WI38 (cell line): ENCODE results near the gene CFAP100.

Experiments used
- H3K4me3 ChIP-seq: 2 replicates; pipeline ENCODE4 v1.5.1; 2011; ENCODE audit warnings: low read depth, mild to moderate bottlenecking, control low read depth, low read length
- CTCF ChIP-seq: IDR thresholded peaks from 2 replicates; pipeline ENCODE4 v1.5.1; 2012; ENCODE audit warnings: low read depth, mild to moderate bottlenecking, control low read depth, low read length

The CFAP100 gene

GRCh38 chr3:126460381-126460780 is 65.7 kb downstream of the CFAP100 start:
- no peak overlapping the region for H3K4me3 ChIP-seq
- no peak for TF ChIP-seq CTCF

- no peak for TF ChIP-seq CTCF
- H3K4me3 ChIP-seq = no peak overlapping the region
Measured at GRCh38 chr3:126461450-126462070, 66.9 kb downstream of the CFAP100 start.

GRCh38 chr3:126463521-126463920 is 68.8 kb downstream of the CFAP100 start:
- no peak for TF ChIP-seq CTCF
- H3K4me3 ChIP-seq = no peak overlapping the region

- no peak overlapping the region for H3K4me3 ChIP-seq
- no peak for TF ChIP-seq CTCF
Measured at GRCh38 chr3:126464093-126464492, 69.4 kb downstream of the CFAP100 start.

GRCh38 chr3:126464494-126464893 is 69.8 kb downstream of the CFAP100 start:
- no peak overlapping the region for H3K4me3 ChIP-seq
- no peak for TF ChIP-seq CTCF

- TF ChIP-seq CTCF = no peak
- no peak overlapping the region for H3K4me3 ChIP-seq
Measured at GRCh38 chr3:126464997-126465396, 70.3 kb downstream of the CFAP100 start.

GRCh38 chr3:126465928-126466544 is 71.3 kb downstream of the CFAP100 start:
- no peak for TF ChIP-seq CTCF
- H3K4me3 ChIP-seq = no peak overlapping the region
